HG02884 (cell line): ENCODE results near the gene EHBP1.

ENCODE experiments used
- ATAC-seq: cut with Tn5 transposase; IDR thresholded peaks from one replicate; pipeline ENCODE4 v1.9.1; 2021; ENCODE audit warnings: mild to moderate bottlenecking, moderate library complexity; ENCODE audit not compliant: unreplicated experiment

EHBP1 gene

GRCh38 chr2:62871506-62871905, 166.0 kb downstream of the EHBP1 start:
- ATAC-seq: no peak

- ATAC-seq: no peak
Observed at GRCh38 chr2:62873603-62874002, 168.1 kb downstream of the EHBP1 start.

- ATAC-seq: no peak
Observed at GRCh38 chr2:62874881-62875383, 169.4 kb downstream of the EHBP1 start.

- no peak for ATAC-seq
Observed at GRCh38 chr2:62881162-62881795, 175.8 kb downstream of the EHBP1 start.

- ATAC-seq: no peak
Observed at GRCh38 chr2:62883629-62884028, 178.1 kb downstream of the EHBP1 start.

GRCh38 chr2:62884086-62884485, 178.6 kb downstream of the EHBP1 start:
- ATAC-seq: no peak

- ATAC-seq: no peak
Observed at GRCh38 chr2:62884514-62884913, 179.0 kb downstream of the EHBP1 start.

GRCh38 chr2:62894966-62895631, 189.6 kb downstream of the EHBP1 start:
- ATAC-seq: no peak

DNA sequence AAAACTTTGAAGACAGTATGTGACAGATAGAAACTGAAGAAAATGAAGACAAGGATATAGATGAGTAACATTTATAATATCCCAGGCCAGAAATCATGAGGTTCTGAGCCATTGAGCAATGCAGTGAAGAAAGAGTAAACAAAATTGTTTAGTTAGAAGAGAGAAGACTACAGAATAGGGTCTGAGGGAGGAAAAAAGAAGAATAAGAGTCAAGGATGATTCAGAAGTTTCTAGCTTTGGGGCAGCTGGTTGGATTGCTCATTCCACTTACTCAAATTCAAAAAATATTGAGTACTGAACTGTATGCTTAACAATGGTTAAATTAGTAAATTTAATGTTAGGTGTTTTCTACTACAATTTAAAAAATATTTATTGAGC, 190.1 kb downstream of the EHBP1 start:
- ATAC-seq: no peak

DNA sequence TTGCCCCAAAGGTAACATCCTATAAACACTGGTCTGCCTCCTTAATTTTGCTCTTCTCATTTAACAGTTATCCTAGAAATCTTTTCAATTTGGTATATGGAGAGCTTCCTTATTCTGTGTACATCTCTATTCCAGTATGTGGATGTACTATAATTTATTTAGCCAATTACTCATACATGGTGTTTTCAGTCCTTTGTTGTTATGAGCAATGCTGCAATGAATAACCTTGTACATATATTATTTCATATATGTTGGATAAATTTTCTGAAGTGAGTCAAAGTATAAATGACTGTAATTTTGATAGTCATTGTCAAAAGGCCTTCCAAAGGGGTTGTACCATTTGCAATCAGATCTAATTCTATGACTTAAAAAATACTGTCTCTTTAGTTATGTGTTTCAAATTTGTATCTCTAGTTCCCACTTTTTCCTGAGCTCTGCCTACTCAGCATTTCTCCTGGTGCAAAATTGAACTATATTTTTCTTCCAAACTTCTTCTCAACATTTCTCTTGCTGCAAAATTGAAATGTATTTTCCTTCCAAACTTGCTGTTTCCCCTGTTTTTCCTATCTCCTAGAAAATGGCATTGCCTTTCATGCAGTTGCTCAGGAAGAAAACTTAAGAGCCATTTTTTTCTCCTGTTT, 191.8 kb downstream of the EHBP1 start:
- no peak for ATAC-seq

GRCh38 chr2:62904344-62904743, 198.8 kb downstream of the EHBP1 start:
- no peak for ATAC-seq

DNA sequence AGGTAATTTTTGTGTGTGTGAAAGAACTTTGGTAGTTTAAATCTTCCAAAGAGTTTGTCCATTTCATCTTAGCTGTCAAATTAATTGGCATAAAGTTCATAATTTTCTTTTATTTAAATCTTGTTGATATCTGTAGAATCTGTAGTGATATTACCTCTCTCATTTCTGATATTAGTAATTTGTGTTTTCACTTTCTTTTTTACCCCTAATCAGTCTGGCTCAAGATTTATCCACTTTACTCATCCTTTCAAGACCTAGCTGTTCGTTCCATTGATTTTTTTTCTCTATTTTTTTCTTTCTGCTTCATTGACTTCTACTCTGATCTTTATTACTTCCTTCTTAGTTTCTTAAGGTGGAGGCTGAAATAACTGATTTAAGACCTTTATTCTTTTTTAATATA, 202.6 kb downstream of the EHBP1 start:
- ATAC-seq: no peak

DNA sequence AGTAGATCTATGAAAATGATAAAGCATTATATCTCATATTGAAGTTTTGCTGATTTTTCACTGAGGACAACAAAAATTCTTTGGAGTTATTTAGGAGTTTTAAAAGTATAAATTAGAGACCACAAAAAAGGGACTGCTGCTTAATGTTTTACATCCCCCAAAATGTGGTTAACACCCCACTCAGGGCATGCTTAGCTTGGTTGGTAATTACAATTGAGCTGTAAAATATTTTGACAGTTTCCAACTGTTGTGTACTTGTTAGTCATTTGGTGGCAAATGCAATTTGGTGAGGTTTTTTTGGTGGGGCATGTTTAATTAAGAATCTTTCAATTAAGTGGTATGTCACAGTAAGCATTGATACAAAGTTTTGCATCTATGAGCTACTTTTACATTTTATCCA, 207.8 kb downstream of the EHBP1 start:
- no peak for ATAC-seq

DNA sequence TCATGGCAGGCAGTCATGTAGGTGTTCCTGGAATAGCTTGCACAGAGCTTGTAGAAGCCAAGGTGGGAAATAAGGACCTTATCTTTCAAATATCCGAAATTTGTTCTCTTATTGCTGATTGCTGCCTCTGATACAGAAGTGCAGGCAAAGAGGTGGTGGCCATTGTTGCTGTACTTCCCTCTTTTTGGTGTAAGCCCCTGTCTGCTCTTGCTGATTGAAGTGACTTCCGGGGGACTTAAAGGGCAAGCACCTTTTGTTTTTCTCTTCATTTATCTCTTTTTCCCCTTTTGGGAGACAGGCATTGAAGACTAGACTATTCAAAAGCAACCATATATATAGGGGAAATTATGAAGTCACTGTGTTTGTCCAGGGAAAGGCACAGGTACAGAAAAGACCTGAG, 213.5 kb downstream of the EHBP1 start:
- ATAC-seq: no peak

GRCh38 chr2:62920070-62920469, 214.6 kb downstream of the EHBP1 start:
- ATAC-seq: no peak

DNA sequence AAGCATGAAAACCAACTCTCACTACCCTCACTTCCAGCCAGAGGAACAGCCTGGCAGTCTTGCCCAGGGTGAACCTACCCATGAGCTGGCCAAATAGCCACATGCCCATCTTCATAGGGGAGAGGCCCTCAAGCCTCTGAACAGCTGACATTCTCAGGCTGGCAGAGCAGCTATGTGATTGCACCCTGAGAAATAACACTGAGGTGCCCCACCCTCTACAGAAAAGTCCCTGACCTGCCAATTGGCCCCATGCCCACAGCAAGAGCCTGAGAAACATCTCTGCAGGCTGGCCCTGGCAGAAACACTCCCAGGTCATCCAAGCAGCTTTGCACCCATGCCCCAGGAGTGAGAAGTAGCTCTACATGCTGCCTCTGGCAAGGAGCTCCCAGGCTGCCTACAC, 217.7 kb downstream of the EHBP1 start:
- no peak for ATAC-seq

- no peak for ATAC-seq
Observed at GRCh38 chr2:62923881-62924280, 218.4 kb downstream of the EHBP1 start.

GRCh38 chr2:62928015-62928414, 222.5 kb downstream of the EHBP1 start:
- no peak for ATAC-seq

- ATAC-seq: no peak
Observed at GRCh38 chr2:62931536-62931935, 226.0 kb downstream of the EHBP1 start.

DNA sequence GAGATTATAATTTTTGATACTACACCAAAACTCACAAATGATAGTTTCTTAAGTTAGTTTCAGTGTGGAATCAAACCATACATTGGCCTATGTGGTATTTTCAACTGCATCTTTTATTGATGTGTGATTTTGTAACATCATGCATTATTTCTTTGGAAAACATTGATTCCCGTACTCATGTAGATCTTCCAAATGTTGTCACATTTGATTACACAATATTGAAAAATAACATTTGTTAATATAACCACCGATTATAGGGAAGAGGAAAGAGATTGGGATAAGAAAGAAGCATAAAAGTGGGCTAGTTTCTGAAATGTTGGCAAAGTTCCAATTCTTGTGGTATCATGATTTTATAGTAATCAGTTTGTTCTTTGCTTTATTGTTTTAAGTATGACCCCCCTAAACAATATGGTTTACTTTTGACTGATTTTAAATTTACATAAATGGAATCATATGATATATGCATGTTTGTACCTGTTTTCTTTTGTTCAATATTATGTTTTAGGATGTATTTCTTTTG, 227.9 kb downstream of the EHBP1 start:
- no peak for ATAC-seq

DNA sequence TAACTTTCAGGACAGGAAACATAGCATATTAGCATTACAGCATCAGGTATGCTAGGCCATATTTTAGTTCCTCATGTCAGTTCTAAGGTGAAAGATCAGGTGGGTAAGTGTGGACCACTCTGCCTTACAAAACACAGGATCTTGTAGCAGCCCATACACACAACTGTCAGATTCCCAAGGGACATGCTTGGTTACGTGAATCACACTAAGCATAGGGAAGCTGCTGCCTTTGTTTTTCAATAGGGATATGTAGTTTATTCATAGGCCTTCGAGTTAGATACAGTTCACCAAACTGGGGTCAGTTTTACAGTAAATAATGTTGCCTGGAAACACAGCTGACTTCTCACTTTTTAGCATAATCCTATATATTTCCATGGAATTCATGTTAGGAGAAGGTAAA, 229.0 kb downstream of the EHBP1 start:
- ATAC-seq: no peak

DNA sequence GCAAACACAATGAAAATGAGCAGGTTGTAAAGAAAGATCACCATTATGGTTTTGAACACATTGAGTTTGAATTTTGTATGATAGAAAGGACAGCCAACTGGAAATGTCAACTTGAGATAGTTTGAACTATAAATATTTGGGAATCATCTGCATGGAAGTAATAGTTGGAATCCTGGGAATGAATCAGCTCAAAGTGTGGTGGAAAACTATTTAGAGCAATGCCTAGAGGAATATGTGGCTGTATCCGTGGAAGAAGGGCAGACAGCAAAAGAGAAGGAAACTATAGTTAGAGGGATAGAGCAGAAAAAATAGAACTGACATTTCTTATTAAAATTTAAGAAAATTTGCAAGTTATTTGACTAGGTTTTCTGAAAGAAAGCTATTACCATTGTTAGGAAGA, 232.6 kb downstream of the EHBP1 start:
- no peak for ATAC-seq
